ENCODE data around the gene DHRS9. TPM values are rescaled to one million over a fixed set of nuclear protein-coding genes. Genes with fewer than 3 reads are reported as not detected.

The DHRS9 gene
- total and polyA plus RNA-seq, 9 of the 15 experiments (the other 6 are each of a cell fraction or from before 2014, with no cell fraction given) = 0.27 to 1.7 (median 0.69) TPM

- no peak for TF ChIP-seq ARID3A (IDR thresholded peaks at IDR 0.05; ENCODE audit: borderline replicate concordance, low read depth, low read length)
- TF ChIP-seq LEF1 (IDR thresholded peaks at IDR 0.05) = peak; percentile 14; the same call in 1 of the 2 replicates
- peak; percentile 52 for TF ChIP-seq NEUROD1 (IDR thresholded peaks at IDR 0.05; ENCODE audit: borderline replicate concordance, low read depth, low read length, partially characterized antibody)
- peak; percentile 93 for TF ChIP-seq JUND (IDR thresholded peaks at IDR 0.05; ENCODE audit: borderline replicate concordance, low read depth, low read length)
- peak; percentile 94; the same call in 2 of the 3 replicates for TF ChIP-seq JUND (tag; IDR thresholded peaks at IDR 0.05; ENCODE audit: borderline replicate concordance, low read depth, low read length)
- peak; percentile 16; the same call in 1 of the 2 replicates for TF ChIP-seq CREB1 (IDR thresholded peaks at IDR 0.05)
- no peak for TF ChIP-seq CREB1 (CRISPR knock-in tag; IDR thresholded peaks at IDR 0.05)
- TF ChIP-seq SETDB1 (IDR thresholded peaks at IDR 0.05; ENCODE audit: low read length) = peak; percentile 31
- TF ChIP-seq HMBOX1 (IDR thresholded peaks at IDR 0.05) = peak; percentile 43; the same call in 1 of the 2 replicates
- peak; percentile 55; the same call in 1 of the 2 replicates for TF ChIP-seq HES1 (IDR thresholded peaks at IDR 0.05; ENCODE audit: low read depth)
- peak; percentile 81; the same call in 1 of the 2 replicates for TF ChIP-seq SMARCC2 (IDR thresholded peaks at IDR 0.05; ENCODE audit: low read depth)
Observed at GRCh38 chr2:169095621-169096105, 26.3 kb downstream of the DHRS9 start (continued).
